ENCODE measurements around the gene ACOT8.

Gene ACOT8

GRCh38 chr20:45818239-45818638 lies 39.0 kb downstream of the ACOT8 start:
- no peak for ATAC-seq
- no peak for TF ChIP-seq ZNF8 (CRISPR knock-in tag; IDR thresholded peaks at IDR 0.05)

DNA sequence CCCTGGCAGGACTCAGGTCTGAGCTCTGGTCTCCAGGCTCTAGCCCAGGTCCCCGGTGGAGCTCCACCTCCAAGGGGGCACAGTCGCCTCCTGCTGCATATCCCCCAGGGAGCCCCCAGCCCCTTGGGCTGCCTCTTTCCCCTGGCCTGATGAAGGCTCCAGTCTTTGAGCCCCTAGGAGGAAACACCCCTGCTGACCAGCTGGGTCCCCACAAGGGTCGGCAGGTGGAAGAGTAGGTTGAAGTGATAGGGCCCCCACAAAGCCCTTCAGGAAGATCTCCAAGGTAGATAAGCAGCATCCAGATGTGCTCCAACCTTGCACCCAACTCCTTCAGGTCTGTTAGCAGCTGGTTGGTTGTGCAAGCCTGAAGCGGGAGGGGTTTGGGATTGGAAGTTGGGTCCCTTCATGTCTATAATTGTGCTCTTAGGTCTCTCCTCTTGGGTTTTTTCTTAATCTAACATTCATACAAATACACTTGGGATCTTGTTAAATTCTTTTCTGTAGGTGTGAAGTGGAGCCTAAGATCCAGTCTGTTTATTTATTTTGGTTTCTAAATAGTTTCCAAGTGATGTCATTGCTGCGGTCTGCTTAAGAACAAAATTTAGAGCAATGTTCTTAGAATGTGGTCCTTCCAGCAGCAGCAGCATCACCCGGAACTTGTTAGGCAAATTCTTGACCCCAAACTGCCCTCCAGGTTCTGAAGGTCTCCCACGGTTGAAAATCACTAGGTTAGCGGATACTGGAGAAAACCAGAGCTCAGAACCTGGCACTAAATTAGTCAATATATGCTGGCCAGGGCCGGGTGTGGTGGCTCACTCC lies 39.6 kb downstream of the ACOT8 start:
- ATAC-seq, result no peak
- no peak for TF ChIP-seq POU6F1 (CRISPR knock-in tag; IDR thresholded peaks at IDR 0.05; ENCODE audit: borderline replicate concordance, low read depth)
- TF ChIP-seq ZNF8 (CRISPR knock-in tag; IDR thresholded peaks at IDR 0.05), result no peak
- TF ChIP-seq PATZ1 (CRISPR knock-in tag; IDR thresholded peaks at IDR 0.05; ENCODE audit: borderline replicate concordance), result no peak
- TF ChIP-seq ZNF565 (CRISPR knock-in tag; conservative IDR thresholded peaks at IDR 0.05; ENCODE audit: low read depth), result no peak
- TF ChIP-seq TCF4 (CRISPR knock-in tag; IDR thresholded peaks at IDR 0.05; ENCODE audit: borderline replicate concordance), result no peak
- TF ChIP-seq ESRRG (CRISPR knock-in tag; IDR thresholded peaks at IDR 0.05), result no peak
- TF ChIP-seq PPARA (CRISPR knock-in tag; IDR thresholded peaks at IDR 0.05; ENCODE audit: borderline replicate concordance), result no peak
- TF ChIP-seq ARNTL (CRISPR knock-in tag; IDR thresholded peaks at IDR 0.05; ENCODE audit: borderline replicate concordance, low read depth), result no peak
- no peak for TF ChIP-seq CSRNP3 (CRISPR knock-in tag; IDR thresholded peaks at IDR 0.05)
- TF ChIP-seq CREB5 (CRISPR knock-in tag; IDR thresholded peaks at IDR 0.05; ENCODE audit: low read depth), result no peak
- no peak for TF ChIP-seq ZFP3 (CRISPR knock-in tag; IDR thresholded peaks at IDR 0.05)
- TF ChIP-seq BACH2 (CRISPR knock-in tag; IDR thresholded peaks at IDR 0.05; ENCODE audit: borderline replicate concordance), result no peak

DNA sequence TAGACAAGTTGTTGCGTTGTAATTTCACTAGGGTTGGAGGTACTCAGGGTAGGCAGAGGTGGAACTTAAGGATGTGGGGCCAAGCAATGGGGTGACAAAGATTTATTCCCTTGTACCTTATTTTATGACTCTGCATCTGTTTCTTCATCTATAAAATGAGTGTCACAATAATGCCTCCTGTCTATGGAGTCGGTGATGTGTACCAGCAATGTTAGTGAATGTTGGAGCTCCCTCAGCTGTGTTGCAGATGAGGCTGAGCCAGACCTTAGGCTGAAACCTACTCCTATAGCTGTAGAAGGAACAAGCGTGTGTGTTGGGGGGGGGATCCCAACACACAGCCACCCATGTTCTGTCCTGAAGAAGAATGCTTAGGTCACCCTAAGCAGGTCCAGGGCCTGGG lies 40.2 kb downstream of the ACOT8 start:
- TF ChIP-seq TOX (CRISPR knock-in tag; IDR thresholded peaks at IDR 0.05; ENCODE audit: borderline replicate concordance) (no peak), ARNTL (CRISPR knock-in tag; IDR thresholded peaks at IDR 0.05; ENCODE audit: borderline replicate concordance, low read depth) (no peak), ZNF565 (CRISPR knock-in tag; conservative IDR thresholded peaks at IDR 0.05; ENCODE audit: low read depth) (no peak), POU6F1 (CRISPR knock-in tag; IDR thresholded peaks at IDR 0.05; ENCODE audit: borderline replicate concordance, low read depth) (no peak), ZNF70 (CRISPR knock-in tag; IDR thresholded peaks at IDR 0.05) (no peak), ISL1 (CRISPR knock-in tag; IDR thresholded peaks at IDR 0.05) (no peak), TCF4 (CRISPR knock-in tag; IDR thresholded peaks at IDR 0.05; ENCODE audit: borderline replicate concordance) (no peak), ESRRG (CRISPR knock-in tag; IDR thresholded peaks at IDR 0.05) (no peak), OSR1 (CRISPR knock-in tag; IDR thresholded peaks at IDR 0.05) (no peak), CREB5 (CRISPR knock-in tag; IDR thresholded peaks at IDR 0.05; ENCODE audit: low read depth) (no peak), TSHZ2 (CRISPR knock-in tag; IDR thresholded peaks at IDR 0.05) (no peak), PATZ1 (CRISPR knock-in tag; IDR thresholded peaks at IDR 0.05; ENCODE audit: borderline replicate concordance) (no peak)
- ATAC-seq, result no peak

All from SK-N-SH treated with all-trans-retinoic acid at 6 μM for 48 hours (cell line).